Measurements from ENCODE around the gene TAF9. TPM values are rescaled to one million over a fixed set of nuclear protein-coding genes. Genes with fewer than 3 reads are reported as not detected.

Gene TAF9
- total and polyA plus RNA-seq, 2 of the 13 experiments (the other 11 are each of a cell fraction or from before 2014, with no cell fraction given), result 113 to 218 TPM

DNA sequence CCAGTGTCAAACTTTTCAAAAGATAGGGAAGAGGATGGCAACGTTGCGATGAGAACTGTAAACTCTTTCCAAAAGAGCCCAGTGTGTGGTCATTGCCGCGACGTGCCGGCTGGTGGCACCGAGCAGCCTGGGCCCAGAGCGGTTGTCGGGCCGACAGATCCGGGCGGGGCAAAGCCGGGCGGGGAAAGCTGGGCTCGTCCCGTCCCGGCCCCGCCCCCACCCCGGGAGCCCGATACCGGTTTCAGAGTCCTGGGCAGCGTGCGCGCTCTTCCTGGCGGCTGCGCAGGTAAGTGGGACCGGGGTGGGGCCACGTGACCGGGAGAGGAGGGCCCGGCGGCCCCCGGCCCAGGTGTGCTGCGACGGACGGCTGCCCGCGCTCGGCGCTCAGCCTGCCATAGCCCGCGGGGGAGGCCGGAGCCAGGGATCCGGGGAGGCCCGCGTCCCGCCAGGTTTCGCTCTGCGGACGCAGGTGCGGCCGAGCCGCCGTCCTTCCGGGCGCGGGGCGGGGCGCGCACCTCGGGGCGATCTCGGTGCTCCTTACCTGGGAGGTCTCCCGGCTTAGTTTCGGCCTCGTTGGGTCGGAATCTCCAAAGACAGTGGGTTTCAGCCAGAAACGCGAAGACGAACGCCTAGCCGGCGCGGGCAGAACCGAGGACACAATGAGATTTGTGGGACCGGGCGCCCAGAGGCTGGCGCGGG lies 45.7 kb upstream of the TAF9 start, which contains the start of gene MARVELD2 (continued):
- TF ChIP-seq, protein P1, sequence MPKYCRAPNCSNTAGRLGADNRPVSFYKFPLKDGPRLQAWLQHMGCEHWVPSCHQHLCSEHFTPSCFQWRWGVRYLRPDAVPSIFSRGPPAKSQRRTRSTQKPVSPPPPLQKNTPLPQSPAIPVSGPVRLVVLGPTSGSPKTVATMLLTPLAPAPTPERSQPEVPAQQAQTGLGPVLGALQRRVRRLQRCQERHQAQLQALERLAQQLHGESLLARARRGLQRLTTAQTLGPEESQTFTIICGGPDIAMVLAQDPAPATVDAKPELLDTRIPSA (CRISPR knock-in tag; IDR thresholded peaks at IDR 0.05; ENCODE audit: borderline replicate concordance), result no peak
- TF ChIP-seq, protein P2, sequence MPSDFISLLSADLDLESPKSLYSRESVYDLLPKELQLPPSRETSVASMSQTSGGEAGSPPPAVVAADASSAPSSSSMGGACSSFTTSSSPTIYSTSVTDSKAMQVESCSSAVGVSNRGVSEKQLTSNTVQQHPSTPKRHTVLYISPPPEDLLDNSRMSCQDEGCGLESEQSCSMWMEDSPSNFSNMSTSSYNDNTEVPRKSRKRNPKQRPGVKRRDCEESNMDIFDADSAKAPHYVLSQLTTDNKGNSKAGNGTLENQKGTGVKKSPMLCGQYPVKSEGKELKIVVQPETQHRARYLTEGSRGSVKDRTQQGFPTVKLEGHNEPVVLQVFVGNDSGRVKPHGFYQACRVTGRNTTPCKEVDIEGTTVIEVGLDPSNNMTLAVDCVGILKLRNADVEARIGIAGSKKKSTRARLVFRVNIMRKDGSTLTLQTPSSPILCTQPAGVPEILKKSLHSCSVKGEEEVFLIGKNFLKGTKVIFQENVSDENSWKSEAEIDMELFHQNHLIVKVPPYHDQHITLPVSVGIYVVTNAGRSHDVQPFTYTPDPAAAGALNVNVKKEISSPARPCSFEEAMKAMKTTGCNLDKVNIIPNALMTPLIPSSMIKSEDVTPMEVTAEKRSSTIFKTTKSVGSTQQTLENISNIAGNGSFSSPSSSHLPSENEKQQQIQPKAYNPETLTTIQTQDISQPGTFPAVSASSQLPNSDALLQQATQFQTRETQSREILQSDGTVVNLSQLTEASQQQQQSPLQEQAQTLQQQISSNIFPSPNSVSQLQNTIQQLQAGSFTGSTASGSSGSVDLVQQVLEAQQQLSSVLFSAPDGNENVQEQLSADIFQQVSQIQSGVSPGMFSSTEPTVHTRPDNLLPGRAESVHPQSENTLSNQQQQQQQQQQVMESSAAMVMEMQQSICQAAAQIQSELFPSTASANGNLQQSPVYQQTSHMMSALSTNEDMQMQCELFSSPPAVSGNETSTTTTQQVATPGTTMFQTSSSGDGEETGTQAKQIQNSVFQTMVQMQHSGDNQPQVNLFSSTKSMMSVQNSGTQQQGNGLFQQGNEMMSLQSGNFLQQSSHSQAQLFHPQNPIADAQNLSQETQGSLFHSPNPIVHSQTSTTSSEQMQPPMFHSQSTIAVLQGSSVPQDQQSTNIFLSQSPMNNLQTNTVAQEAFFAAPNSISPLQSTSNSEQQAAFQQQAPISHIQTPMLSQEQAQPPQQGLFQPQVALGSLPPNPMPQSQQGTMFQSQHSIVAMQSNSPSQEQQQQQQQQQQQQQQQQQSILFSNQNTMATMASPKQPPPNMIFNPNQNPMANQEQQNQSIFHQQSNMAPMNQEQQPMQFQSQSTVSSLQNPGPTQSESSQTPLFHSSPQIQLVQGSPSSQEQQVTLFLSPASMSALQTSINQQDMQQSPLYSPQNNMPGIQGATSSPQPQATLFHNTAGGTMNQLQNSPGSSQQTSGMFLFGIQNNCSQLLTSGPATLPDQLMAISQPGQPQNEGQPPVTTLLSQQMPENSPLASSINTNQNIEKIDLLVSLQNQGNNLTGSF (CRISPR knock-in tag; IDR thresholded peaks at IDR 0.05), result peak; percentile 66; the same call in 1 of the 2 replicates
- TF ChIP-seq TCF7L2 (IDR thresholded peaks at IDR 0.05; ENCODE audit: low read depth, low read length) (no peak), ZNF446 (CRISPR knock-in tag; IDR thresholded peaks at IDR 0.05) (0 out of 2 replicates have a peak, but pooled peaks have one; percentile 42), ZSCAN12 (CRISPR knock-in tag; IDR thresholded peaks at IDR 0.05) (peak; percentile 82), HOXA9 (CRISPR knock-in tag; IDR thresholded peaks at IDR 0.05; ENCODE audit: borderline replicate concordance) (peak; percentile 75), ZNF510 (CRISPR knock-in tag; IDR thresholded peaks at IDR 0.05; ENCODE audit: low read depth) (no peak), POLR2G (IDR thresholded peaks at IDR 0.05; ENCODE audit: low read depth, low read length) (peak; percentile 78), ARID2 (CRISPR knock-in tag; IDR thresholded peaks at IDR 0.05; ENCODE audit: borderline replicate concordance) (peak; percentile 20; the same call in 1 of the 2 replicates), SNAPC2 (CRISPR knock-in tag; IDR thresholded peaks at IDR 0.05) (peak; percentile 73; the same call in 1 of the 2 replicates), DNMT3B (CRISPR knock-in tag; conservative IDR thresholded peaks at IDR 0.05) (no peak), AGO2 (optimal IDR thresholded peaks at IDR 0.05; ENCODE audit: low read depth, low read length) (peak; percentile 96), KMT2B (CRISPR knock-in tag; IDR thresholded peaks at IDR 0.05) (no peak), GABPB1 (CRISPR knock-in tag; IDR thresholded peaks at IDR 0.05) (peak; percentile 81), ZFAT (CRISPR knock-in tag; conservative IDR thresholded peaks at IDR 0.05) (no peak), ZNF326 (CRISPR knock-in tag; IDR thresholded peaks at IDR 0.05; ENCODE audit: borderline replicate concordance) (no peak), ZNF12 (CRISPR knock-in tag; IDR thresholded peaks at IDR 0.05) (no peak)
- TF ChIP-seq, protein P3, sequence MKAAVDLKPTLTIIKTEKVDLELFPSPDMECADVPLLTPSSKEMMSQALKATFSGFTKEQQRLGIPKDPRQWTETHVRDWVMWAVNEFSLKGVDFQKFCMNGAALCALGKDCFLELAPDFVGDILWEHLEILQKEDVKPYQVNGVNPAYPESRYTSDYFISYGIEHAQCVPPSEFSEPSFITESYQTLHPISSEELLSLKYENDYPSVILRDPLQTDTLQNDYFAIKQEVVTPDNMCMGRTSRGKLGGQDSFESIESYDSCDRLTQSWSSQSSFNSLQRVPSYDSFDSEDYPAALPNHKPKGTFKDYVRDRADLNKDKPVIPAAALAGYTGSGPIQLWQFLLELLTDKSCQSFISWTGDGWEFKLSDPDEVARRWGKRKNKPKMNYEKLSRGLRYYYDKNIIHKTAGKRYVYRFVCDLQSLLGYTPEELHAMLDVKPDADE (CRISPR knock-in tag; IDR thresholded peaks at IDR 0.05), result no peak
- TF ChIP-seq, protein P4, sequence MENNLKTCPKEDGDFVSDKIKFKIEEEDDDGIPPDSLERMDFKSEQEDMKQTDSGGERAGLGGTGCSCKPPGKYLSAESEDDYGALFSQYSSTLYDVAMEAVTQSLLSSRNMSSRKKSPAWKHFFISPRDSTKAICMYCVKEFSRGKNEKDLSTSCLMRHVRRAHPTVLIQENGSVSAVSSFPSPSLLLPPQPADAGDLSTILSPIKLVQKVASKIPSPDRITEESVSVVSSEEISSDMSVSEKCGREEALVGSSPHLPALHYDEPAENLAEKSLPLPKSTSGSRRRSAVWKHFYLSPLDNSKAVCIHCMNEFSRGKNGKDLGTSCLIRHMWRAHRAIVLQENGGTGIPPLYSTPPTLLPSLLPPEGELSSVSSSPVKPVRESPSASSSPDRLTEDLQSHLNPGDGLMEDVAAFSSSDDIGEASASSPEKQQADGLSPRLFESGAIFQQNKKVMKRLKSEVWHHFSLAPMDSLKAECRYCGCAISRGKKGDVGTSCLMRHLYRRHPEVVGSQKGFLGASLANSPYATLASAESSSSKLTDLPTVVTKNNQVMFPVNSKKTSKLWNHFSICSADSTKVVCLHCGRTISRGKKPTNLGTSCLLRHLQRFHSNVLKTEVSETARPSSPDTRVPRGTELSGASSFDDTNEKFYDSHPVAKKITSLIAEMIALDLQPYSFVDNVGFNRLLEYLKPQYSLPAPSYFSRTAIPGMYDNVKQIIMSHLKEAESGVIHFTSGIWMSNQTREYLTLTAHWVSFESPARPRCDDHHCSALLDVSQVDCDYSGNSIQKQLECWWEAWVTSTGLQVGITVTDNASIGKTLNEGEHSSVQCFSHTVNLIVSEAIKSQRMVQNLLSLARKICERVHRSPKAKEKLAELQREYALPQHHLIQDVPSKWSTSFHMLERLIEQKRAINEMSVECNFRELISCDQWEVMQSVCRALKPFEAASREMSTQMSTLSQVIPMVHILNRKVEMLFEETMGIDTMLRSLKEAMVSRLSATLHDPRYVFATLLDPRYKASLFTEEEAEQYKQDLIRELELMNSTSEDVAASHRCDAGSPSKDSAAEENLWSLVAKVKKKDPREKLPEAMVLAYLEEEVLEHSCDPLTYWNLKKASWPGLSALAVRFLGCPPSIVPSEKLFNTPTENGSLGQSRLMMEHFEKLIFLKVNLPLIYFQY (CRISPR knock-in tag; IDR thresholded peaks at IDR 0.05; ENCODE audit: borderline replicate concordance), result peak; percentile 98
